IPS-20b (cell line): ENCODE data around the gene BTF3L4.
"Not testable (repeated sequence)": the region's sequence is repeated elsewhere in the genome, so short reads cannot be mapped to it uniquely, and the experiment has no call there.

Experiments used
- H3K27ac ChIP-seq: one replicate; pipeline ENCODE4 v1.5.1; 2013; ENCODE audit warnings: low read length
- H3K27me3 ChIP-seq: 2 replicates; pipeline ENCODE4 v1.6.1; 2013; ENCODE audit warnings: mild to moderate bottlenecking, low read length, inconsistent platforms; ENCODE audit not compliant: insufficient read depth
- H3K36me3 ChIP-seq: 2 replicates; pipeline ENCODE4 v1.6.1; 2013; ENCODE audit warnings: low read depth, mild to moderate bottlenecking, inconsistent platforms, low read length, moderate library complexity; ENCODE audit not compliant: insufficient read depth
- H3K4me1 ChIP-seq: 2 replicates; pipeline ENCODE4 v1.6.1; 2013; ENCODE audit warnings: mild to moderate bottlenecking, control low read depth, inconsistent platforms, low read length, moderate library complexity; ENCODE audit not compliant: insufficient read depth
- H3K4me3 ChIP-seq: 2 replicates; pipeline ENCODE4 v1.5.1; 2013; ENCODE audit warnings: mild to moderate bottlenecking, low read length, inconsistent platforms
- H3K9ac ChIP-seq: 2 replicates; pipeline ENCODE4 v1.6.1; 2013; ENCODE audit warnings: low read depth, mild to moderate bottlenecking, inconsistent platforms, low read length, moderate library complexity
- H3K9me3 ChIP-seq: 2 replicates; pipeline ENCODE4 v1.6.1; 2013; ENCODE audit warnings: mild to moderate bottlenecking, low read depth, low read length, inconsistent platforms; ENCODE audit not compliant: insufficient read depth

BTF3L4 gene

DNA sequence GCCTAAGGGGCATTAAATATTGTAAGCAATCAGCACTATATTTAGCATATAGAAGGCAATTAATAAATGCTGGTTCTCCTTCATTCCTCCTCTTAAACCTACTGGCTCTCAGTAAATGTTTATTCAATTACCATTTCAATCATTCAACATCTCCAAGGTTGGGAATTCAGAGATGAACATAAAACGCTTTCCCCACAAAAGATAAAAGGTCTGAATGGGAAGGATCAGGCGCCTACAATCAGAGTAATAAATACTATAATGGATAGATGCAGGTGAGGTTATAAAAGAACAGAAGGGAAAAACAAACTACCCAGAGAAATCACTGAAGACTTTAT, 22.1 kb upstream of the BTF3L4 start:
- no peaks in the 10 kb centered on the region for H3K27me3 ChIP-seq
- H3K4me3 ChIP-seq = peak overlapping the region; percentile 86; the same call in 1 of the 2 replicates
- no peak overlapping the region; the same call in 1 of the 2 replicates for H3K9ac ChIP-seq
- no peaks in the 10 kb centered on the region for H3K4me1 ChIP-seq
- H3K36me3 ChIP-seq = peaks cover 32% of the 10 kb centered on the region
- H3K9me3 ChIP-seq = no peaks in the 10 kb centered on the region
- no peak overlapping the region for H3K27ac ChIP-seq

GRCh38 chr1:52037402-52037814, 18.7 kb upstream of the BTF3L4 start:
- no peaks in the 10 kb centered on the region for H3K4me1 ChIP-seq
- no peak overlapping the region for H3K9ac ChIP-seq
- H3K27me3 ChIP-seq = no peaks in the 10 kb centered on the region
- no peaks in the 10 kb centered on the region for H3K9me3 ChIP-seq
- H3K4me3 ChIP-seq = no peak overlapping the region
- no peak overlapping the region for H3K27ac ChIP-seq
- peaks cover 51% of the 10 kb centered on the region for H3K36me3 ChIP-seq

DNA sequence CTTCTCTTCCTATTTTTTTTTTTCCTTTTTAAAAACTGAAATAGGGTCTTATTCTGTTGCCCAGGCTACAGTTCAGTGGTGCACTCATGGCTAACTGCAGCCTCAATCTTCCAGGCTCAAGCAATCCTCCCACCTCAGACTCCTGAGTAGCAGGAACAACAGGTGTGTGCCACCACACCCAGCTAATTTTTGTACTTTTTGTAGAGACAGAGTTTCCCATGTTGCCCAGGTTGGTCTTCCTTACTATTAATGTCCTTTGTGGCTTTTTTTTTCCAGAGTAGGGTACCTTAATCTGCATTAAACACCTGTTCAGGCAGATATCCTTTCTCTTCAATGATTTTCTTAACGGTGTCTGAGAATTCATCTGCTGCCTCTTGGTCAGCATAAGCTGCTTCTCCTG, 18.2 kb upstream of the BTF3L4 start:
- no peak overlapping the region for H3K9ac ChIP-seq
- H3K4me1 ChIP-seq = no peaks in the 10 kb centered on the region
- H3K4me3 ChIP-seq = no peak overlapping the region
- H3K27ac ChIP-seq = no peak overlapping the region
- H3K36me3 ChIP-seq = peaks cover 51% of the 10 kb centered on the region
- H3K9me3 ChIP-seq = no peaks in the 10 kb centered on the region
- no peaks in the 10 kb centered on the region for H3K27me3 ChIP-seq

GRCh38 chr1:52041551-52042185, 14.4 kb upstream of the BTF3L4 start:
- Histone ChIP-seq H3K36me3 (peaks cover 47% of the 10 kb centered on the region), H3K4me1 (no peaks in the 10 kb centered on the region), H3K9ac (no peak overlapping the region), H3K27me3 (no peaks in the 10 kb centered on the region), H3K27ac (no peak overlapping the region), H3K9me3 (no peaks in the 10 kb centered on the region), H3K4me3 (no peak overlapping the region)

DNA sequence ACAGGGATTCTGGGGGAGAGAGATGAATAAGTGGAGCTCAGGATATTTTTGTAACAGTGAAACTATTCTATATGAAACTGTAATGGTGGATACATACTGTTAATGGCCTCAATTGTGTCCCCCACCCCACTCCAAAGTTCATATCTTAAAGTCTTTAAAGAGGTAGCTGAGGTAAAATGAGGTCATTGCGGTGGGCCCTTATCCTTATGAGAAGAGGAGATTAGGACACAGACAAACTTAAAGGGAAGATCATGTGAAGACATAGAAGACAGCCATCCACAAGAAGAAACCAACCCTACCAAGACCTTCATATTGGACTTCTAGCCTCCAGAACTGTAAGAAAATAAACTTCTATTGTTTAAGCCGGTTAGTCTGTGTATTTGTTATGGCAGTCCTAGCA, 10.9 kb upstream of the BTF3L4 start:
- H3K27me3 ChIP-seq = no peaks in the 10 kb centered on the region
- H3K4me1 ChIP-seq = no peaks in the 10 kb centered on the region
- H3K9ac ChIP-seq = no peak overlapping the region
- no peak overlapping the region for H3K4me3 ChIP-seq
- H3K27ac ChIP-seq = no peak overlapping the region
- no peaks in the 10 kb centered on the region for H3K9me3 ChIP-seq
- H3K36me3 ChIP-seq = peaks cover 20% of the 10 kb centered on the region

GRCh38 chr1:52045666-52046195, 10.4 kb upstream of the BTF3L4 start:
- H3K36me3 ChIP-seq = peaks cover 19% of the 10 kb centered on the region
- not testable (repeated sequence) for H3K9ac ChIP-seq, H3K4me1 ChIP-seq, H3K4me3 ChIP-seq, H3K27ac ChIP-seq, H3K9me3 ChIP-seq, H3K27me3 ChIP-seq

DNA sequence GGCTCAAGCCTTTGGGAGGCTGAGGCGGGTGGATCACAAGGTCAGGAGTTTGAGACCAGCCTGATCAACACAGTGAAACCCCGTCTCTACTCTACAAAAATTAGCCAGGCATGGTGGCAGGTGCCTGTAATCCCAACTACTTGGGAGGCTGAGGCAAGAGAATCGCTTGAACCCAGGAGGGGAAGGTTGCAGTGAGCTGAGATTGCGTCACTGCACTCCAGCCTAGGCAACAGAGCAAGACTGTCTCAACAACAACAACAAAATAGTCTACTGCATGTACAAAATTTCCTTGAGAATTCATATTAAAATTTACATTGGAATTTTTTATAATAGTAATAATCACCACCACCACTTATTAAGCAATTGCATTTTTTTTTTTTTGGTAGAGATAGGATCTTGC, 6.8 kb upstream of the BTF3L4 start:
- H3K9ac ChIP-seq, H3K4me1 ChIP-seq, H3K27me3 ChIP-seq, H3K9me3 ChIP-seq, H3K27ac ChIP-seq, H3K4me3 ChIP-seq: not testable (repeated sequence)
- H3K36me3 ChIP-seq = peaks cover 27% of the 10 kb centered on the region

GRCh38 chr1:52053862-52054261, 2.2 kb upstream of the BTF3L4 start:
- H3K27me3 ChIP-seq = no peaks in the 10 kb centered on the region
- peaks cover 33% of the 10 kb centered on the region for H3K36me3 ChIP-seq
- H3K9ac ChIP-seq = peak overlapping the region; percentile 99; the same call in 1 of the 2 replicates
- H3K27ac ChIP-seq = no peak overlapping the region
- H3K4me3 ChIP-seq = peak overlapping the region; percentile 99
- H3K9me3 ChIP-seq = no peaks in the 10 kb centered on the region
- H3K4me1 ChIP-seq = peaks cover 18% of the 10 kb centered on the region

- H3K27ac ChIP-seq = peak overlapping the region; percentile 27
- no peaks in the 10 kb centered on the region for H3K27me3 ChIP-seq
- peak overlapping the region; percentile 99 for H3K4me3 ChIP-seq
- no peaks in the 10 kb centered on the region for H3K9me3 ChIP-seq
- H3K4me1 ChIP-seq = peaks cover 18% of the 10 kb centered on the region
- peak overlapping the region; percentile 99 for H3K9ac ChIP-seq
- H3K36me3 ChIP-seq = peaks cover 41% of the 10 kb centered on the region
Measured at GRCh38 chr1:52054496-52055065, 1.5 kb upstream of the BTF3L4 start.

DNA sequence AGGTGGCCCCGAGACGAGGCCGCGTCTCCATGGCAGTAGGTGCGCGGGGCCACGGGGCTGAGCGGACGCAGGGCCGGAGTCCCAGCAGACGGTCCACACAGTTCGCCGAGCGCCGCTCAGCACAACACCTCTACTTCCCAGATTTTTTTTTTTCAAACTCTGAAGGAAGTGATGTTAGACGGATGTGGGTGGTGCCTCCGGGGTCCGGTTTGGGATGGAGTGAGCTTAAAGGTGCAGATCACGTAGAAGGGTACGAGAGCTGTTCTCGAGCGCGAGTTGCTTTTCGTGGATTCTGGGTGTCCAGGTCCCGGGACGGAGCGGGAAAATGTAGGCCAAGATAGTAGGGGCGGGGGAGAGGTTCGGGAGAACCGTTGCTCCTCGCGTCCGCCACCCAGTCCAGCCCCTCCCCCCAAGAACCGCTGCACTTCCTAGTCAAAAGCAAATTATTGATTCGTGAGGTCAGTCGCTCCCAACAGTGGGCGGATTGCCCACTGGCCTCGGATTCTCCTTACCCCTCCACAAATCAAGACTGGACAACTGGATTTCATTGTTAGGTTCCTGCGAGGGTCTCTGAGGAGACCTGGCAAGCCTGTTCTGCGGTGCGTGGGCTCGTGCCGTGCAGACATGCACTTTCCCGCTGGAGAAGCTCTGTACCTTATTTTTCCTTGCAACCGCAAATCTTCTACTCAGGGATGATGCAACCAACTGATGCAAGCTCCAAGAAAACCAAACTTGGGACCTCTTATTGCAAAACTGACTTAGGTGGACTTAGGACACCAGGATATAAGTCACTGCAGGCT, 829 bp upstream of the BTF3L4 start, which contains the start of gene TXNDC12:
Gene TXNDC12 (minus strand): TSS at position 126 of the 800 bp plus-strand sequence. CDS start 95 bp downstream, at position 31.
- Histone ChIP-seq H3K4me1 (peaks cover 18% of the 10 kb centered on the region), H3K4me3 (peak within 1 kb of the TSS; percentile 99), H3K27me3 (no peaks in the 10 kb centered on the region), H3K36me3 (peaks cover 43% of the 10 kb centered on the region), H3K27ac (peak within 1 kb of the TSS; percentile 93), H3K9me3 (no peaks in the 10 kb centered on the region), H3K9ac (peak within 1 kb of the TSS; percentile 99)

DNA sequence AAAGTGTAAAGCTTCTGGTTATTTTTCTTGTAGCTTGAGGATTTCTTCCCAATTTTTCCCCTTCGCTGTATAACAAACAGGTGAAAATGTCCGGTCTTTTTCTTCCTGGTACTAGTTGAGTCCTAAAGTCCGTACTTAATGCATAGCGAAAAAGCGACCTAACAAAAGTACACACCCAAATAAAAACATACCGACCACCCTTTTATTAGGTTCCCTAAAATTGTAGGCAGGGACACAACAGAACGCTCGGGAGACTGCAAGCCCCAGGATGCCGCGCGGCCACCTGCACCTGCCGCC, 281 bp upstream of the BTF3L4 start:
- H3K36me3 ChIP-seq = peaks cover 43% of the 10 kb centered on the region
- peak overlapping the region; percentile 99 for H3K4me3 ChIP-seq
- H3K4me1 ChIP-seq = peaks cover 18% of the 10 kb centered on the region
- peak overlapping the region; percentile 93 for H3K27ac ChIP-seq
- H3K27me3 ChIP-seq = no peaks in the 10 kb centered on the region
- no peaks in the 10 kb centered on the region for H3K9me3 ChIP-seq
- peak overlapping the region; percentile 99 for H3K9ac ChIP-seq

GRCh38 chr1:52056937-52057231, 789 bp downstream of the BTF3L4 start:
- Histone ChIP-seq H3K36me3 (peaks cover 42% of the 10 kb centered on the region), H3K4me3 (peak overlapping the region; percentile 99), H3K9me3 (no peaks in the 10 kb centered on the region), H3K27me3 (no peaks in the 10 kb centered on the region), H3K9ac (peak overlapping the region; percentile 99), H3K4me1 (peaks cover 18% of the 10 kb centered on the region), H3K27ac (peak overlapping the region; percentile 93)
